AG20443 (cell line): ENCODE measurements around the gene ZNF630.
"Not testable (repeated sequence)": the region's sequence is repeated elsewhere in the genome, so short reads cannot be mapped to it uniquely, and the experiment has no call there.

Experiments used
- DNase-seq: peaks from one replicate; pipeline ENCODE4 v3.0.0; 2012; ENCODE audit warnings: low spot score, mixed read lengths

Gene ZNF630

DNA sequence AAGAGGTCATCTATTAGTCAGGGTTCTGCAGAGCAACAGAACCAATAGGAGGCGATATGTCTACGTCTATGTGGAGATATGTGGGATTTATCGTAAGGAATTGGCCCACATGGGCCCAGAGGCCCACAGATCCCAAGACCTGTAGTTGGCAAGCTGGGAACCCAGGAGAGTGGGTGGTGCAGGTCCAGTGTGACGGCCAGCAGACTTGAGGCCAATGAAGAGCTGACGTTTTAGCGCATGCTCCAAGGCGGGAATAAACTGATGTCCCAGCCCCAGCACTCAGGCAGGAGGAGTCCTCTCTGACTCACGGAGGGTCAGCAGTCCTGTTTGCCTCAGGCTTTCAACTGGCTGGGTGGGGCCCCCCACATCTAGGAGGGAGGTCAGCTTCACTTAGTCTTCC lies 43.3 kb downstream of the ZNF630 start:
- DNase-seq: no peak

DNA sequence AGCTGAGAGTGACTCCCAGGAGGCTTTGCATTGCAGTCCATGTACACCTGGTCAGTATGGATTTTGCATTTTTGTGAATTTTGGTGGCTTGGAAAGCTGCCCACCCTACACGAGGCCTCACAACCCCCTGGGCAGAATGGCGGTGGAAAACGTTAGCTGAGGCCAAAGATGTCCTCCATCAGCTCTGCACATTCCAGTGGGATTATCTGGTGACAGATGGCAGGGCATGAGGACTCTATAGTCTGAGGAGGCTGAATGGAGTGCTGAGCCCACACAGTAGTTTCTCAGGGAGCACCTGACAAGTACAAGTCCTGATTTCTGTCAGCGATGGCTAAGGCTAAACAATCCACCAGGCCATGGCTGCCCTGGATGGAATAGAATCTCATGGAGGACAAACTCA lies 43.9 kb downstream of the ZNF630 start:
- not testable (repeated sequence) for DNase-seq

- DNase-seq: peak; percentile 22
Observed at GRCh38 chrX:48025561-48025960, 45.9 kb downstream of the ZNF630 start.

DNA sequence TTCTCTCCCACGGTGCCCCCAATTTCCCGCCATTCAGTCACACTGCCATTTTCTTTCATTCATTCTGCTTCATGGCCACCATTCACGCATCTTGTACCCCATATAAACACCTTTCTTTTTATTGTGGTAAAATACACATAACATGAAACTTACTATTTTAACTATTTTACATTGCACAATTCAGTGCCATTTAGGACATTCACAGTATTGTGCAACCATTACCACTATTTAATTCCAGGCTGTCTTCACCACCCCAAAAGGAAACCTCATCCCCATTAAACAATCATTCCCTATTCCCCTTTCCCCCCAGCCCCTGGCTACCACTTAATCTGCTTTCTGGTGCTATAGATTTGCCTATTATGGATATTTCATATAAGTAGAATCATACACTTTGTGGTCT lies 48.7 kb downstream of the ZNF630 start:
- no peak for DNase-seq

DNA sequence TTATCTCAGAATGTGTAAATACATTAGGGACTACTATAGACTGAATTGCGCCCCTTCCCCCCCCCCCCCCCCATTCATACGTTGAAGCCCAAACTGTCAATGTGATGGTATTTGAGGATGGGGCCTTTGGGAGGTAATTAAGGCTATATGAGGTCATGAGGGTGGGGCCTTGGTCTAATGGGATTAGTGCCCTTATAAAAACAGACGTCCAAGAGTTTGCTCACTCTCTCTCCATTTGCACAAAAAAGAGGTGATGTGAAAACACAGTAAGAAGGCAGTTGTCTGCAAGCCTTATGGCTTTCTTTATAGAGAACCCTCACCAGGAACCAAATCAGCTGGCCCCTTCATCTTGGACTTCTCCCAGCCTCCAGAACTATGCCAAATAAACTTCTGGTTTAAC lies 49.3 kb downstream of the ZNF630 start:
- no peak for DNase-seq

DNA sequence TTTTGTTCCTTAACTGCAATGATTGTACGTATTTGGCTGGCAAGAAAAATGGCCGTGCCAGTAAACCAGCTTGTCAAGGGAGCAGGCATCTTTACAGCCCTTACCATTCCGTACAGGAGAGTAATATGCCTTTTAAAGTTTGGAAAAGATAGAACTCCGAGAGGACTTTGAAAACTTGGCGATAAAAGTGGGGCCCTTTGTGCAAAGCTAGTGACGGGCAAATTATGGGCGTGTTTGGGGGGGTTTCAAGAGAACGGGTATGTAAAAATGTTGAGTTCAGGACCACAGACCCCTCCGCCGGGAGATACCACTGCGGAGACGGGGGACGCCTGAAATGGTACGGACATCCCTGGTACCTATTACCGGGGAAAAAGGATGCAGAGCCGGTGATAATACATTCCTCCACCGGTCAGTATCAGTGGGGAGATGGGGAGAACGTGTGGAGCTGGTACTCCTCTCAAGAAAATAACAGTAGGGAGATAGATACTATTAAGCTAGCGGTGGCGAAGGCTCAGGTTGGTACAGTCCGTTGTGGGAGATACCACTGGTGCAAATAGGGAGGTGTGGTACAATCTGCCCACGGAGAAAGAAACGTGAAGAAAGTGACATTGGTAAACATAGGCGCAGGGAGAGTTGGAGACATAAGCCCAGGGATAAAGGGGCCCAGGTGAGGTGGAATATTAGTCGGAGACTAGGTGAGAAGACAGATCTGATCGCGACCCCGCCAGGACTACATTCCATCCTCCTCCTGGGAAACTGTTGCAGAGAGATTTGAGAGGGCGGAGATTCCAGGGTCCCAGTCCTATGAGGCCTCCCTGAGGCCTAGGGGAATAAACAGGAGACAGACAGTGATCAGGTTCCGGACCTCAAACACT lies 50.2 kb downstream of the ZNF630 start:
- peak; percentile 60 for DNase-seq

DNA sequence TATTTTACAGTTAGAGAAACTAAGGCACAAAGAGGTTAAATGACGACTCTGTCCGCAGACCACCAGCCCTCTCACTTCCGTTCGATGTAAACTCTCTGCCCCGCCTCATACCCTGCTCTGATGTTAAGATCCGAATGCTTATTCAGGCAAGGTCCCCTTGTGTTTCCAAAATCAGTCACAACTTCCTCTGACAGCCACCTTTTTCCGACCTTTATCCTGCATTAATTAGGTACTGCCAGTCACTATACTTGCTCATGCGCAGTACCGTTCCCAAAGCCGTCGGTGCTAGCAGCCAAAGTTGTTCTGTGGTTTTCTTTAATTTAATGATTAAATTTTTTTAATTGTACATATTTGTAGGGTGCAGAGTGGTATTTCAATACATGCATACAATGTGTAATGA lies 51.0 kb downstream of the ZNF630 start:
- not testable (repeated sequence) for DNase-seq

DNA sequence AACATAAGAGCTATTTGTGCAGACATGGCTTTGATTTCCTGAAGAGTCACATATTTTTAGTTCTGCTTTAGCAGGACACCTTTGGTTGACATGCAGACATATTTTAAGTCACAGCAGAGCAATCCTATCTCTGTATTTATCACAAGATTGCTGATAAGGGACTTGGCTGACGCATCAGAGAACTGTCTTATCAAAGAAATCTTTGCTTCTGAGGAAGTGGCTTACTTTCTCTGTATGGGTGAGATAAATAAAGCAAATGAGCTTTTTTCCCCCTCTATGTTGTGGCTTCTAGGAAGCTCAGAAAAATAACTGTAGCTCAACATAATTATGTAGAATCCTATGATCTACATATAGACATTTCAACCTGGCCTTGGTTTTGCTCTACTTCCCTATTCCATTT lies 51.5 kb downstream of the ZNF630 start:
- DNase-seq: not testable (repeated sequence)

GRCh38 chrX:48016583-48017310 lies 54.7 kb downstream of the ZNF630 start:
- DNase-seq: not testable (repeated sequence)

- DNase-seq: not testable (repeated sequence)
Observed at GRCh38 chrX:48009445-48009960, 61.9 kb downstream of the ZNF630 start.
